IMR-90 (cell line): Measurements from ENCODE around the gene EYS. TPM values are rescaled to one million over a fixed set of nuclear protein-coding genes. Genes with fewer than 3 reads are reported as not detected.

Experiments
- ATAC-seq: fragments of 200-7000 bp; cut with Tn5 transposase; 2 replicates; pipeline ENCODE4 v1.9.1; 2020; ENCODE audit warnings: low read depth, mild to moderate bottlenecking, moderate library complexity
- BruUV-seq: library from RNA; stranded (reverse); fragments of 400-500 nt; replicated peaks from 2 replicates; lab custom pipeline; 2021; lab: Mats Ljungman, UMichigan
- CTCF ChIA-PET: fragments of 300-600 bp; formaldehyde crosslinking; extraction: SDS; loops from one replicate; lab custom pipeline; 2021; ENCODE audit warnings: antibody characterized with exemption; lab: Yijun Ruan, JAX
- POLR2A ChIA-PET: fragments of 300-600 bp; sonication (Branson Sonifier 250); formaldehyde crosslinking; loops from one replicate; lab custom pipeline; 2022; ENCODE audit warnings: antibody characterized with exemption; ENCODE audit not compliant: unreplicated experiment; lab: Charles Lee
- DNase-seq: peaks from one replicate; pipeline ENCODE4 v3.0.0; 2013
- H2AFZ ChIP-seq: replicated peaks from 2 replicates; pipeline ENCODE3; 2013; ENCODE audit warnings: low read length, mild to moderate bottlenecking; ENCODE audit not compliant: poor library complexity
- H2AK5ac ChIP-seq: 2 replicates; pipeline ENCODE4 v1.6.1; 2013; ENCODE audit warnings: low read depth, low read length, inconsistent platforms
- H2AK9ac ChIP-seq: replicated peaks from 2 replicates; pipeline ENCODE3; 2013; ENCODE audit warnings: mild to moderate bottlenecking, low read depth, low read length, moderate library complexity; ENCODE audit not compliant: poor library complexity
- H2BK120ac ChIP-seq: 2 replicates; pipeline ENCODE4 v1.6.1; 2013; ENCODE audit warnings: low read depth, low read length, inconsistent platforms
- H2BK15ac ChIP-seq: 3 replicates; pipeline ENCODE4 v1.6.1; 2013; ENCODE audit warnings: low read depth, low read length, inconsistent platforms
- H2BK20ac ChIP-seq: 2 replicates; pipeline ENCODE4 v1.6.1; 2013; ENCODE audit warnings: low read depth, mild to moderate bottlenecking, inconsistent platforms, low read length, moderate library complexity
- H2BK5ac ChIP-seq: 2 replicates; pipeline ENCODE4 v1.6.1; 2013; ENCODE audit warnings: mild to moderate bottlenecking, low read depth, low read length, inconsistent platforms; ENCODE audit not compliant: poor library complexity, severe bottlenecking
- H3K14ac ChIP-seq: replicated peaks from 2 replicates; pipeline ENCODE4 v1.6.1; 2013; ENCODE audit warnings: low read depth, low read length, inconsistent platforms
- H3K18ac ChIP-seq: 2 replicates; pipeline ENCODE4 v1.6.1; 2013; ENCODE audit warnings: low read depth, low read length, control low read depth
- H3K23ac ChIP-seq: 2 replicates; pipeline ENCODE4 v1.6.1; 2013; ENCODE audit warnings: low read depth, low read length, inconsistent platforms
- H3K27ac ChIP-seq: 2 replicates; pipeline ENCODE4 v1.5.1; 2013; ENCODE audit warnings: mild to moderate bottlenecking, control low read depth, low read length; ENCODE audit not compliant: insufficient read depth
- H3K27me3 ChIP-seq: 2 replicates; pipeline ENCODE4 v1.6.1; 2013; ENCODE audit warnings: low read length; ENCODE audit not compliant: control insufficient read depth, insufficient read depth
- H3K36me3 ChIP-seq: 2 replicates; pipeline ENCODE4 v1.6.1; 2013; ENCODE audit warnings: low read length, mixed read lengths; ENCODE audit not compliant: control insufficient read depth, insufficient read depth
- H3K4ac ChIP-seq: 2 replicates; pipeline ENCODE4 v1.6.1; 2013; ENCODE audit warnings: low read depth, low read length, inconsistent platforms
- H3K4me1 ChIP-seq: 2 replicates; pipeline ENCODE4 v1.6.1; 2013; ENCODE audit warnings: low read length, mixed read lengths; ENCODE audit not compliant: control insufficient read depth, insufficient read depth
- H3K4me2 ChIP-seq: 2 replicates; pipeline ENCODE4 v1.6.1; 2013; ENCODE audit warnings: low read depth, mild to moderate bottlenecking, control low read depth, low read length, moderate library complexity
- H3K4me3 ChIP-seq: 2 replicates; pipeline ENCODE4 v1.5.1; 2013; ENCODE audit warnings: low read depth, mild to moderate bottlenecking, control low read depth, low read length, moderate library complexity; ENCODE audit not compliant: insufficient read depth
- H3K56ac ChIP-seq: 2 replicates; pipeline ENCODE4 v1.6.1; 2013; ENCODE audit warnings: low read length, inconsistent platforms; ENCODE audit not compliant: insufficient read depth; ENCODE audit errors: extremely low read depth
- H3K79me1 ChIP-seq, 2 experiments: 2 replicates each; pipeline ENCODE4 v1.6.1; 2013; ENCODE audit warnings: low read length in 2 of 2, inconsistent platforms in 1 of 2, low read depth in 1 of 2
- H3K9ac ChIP-seq: 2 replicates; pipeline ENCODE4 v1.6.1; 2013; ENCODE audit warnings: low read depth, low read length, control low read depth
- H3K9me1 ChIP-seq: 2 replicates; pipeline ENCODE4 v1.6.1; 2013; ENCODE audit warnings: low read length, inconsistent platforms; ENCODE audit not compliant: insufficient read depth
- H3K9me3 ChIP-seq: 2 replicates; pipeline ENCODE4 v1.6.1; 2013; ENCODE audit warnings: low read length; ENCODE audit not compliant: control insufficient read depth, insufficient read depth
- H4K20me1 ChIP-seq: 2 replicates; pipeline ENCODE4 v1.6.1; 2013; ENCODE audit warnings: low read length, inconsistent platforms; ENCODE audit not compliant: insufficient read depth
- H4K5ac ChIP-seq: 2 replicates; pipeline ENCODE4 v1.6.1; 2013; ENCODE audit warnings: mild to moderate bottlenecking, low read depth, low read length, control low read depth
- H4K8ac ChIP-seq, 2 experiments: 2 replicates each; pipeline ENCODE4 v1.6.1; 2013; ENCODE audit warnings: low read depth in 2 of 2, low read length in 2 of 2, control low read depth in 1 of 2, inconsistent platforms in 1 of 2
- H4K91ac ChIP-seq: 2 replicates; pipeline ENCODE4 v1.6.1; 2013; ENCODE audit warnings: low read depth, low read length, inconsistent platforms; ENCODE audit not compliant: insufficient read depth
- CHD1 ChIP-seq: IDR thresholded peaks from 2 replicates; pipeline ENCODE4 v1.6.1; 2012; ENCODE audit warnings: low read depth, low read length, improper control_type of control experiment
- FOS ChIP-seq: fragments of 150-350 bp; IDR thresholded peaks from 2 replicates; pipeline ENCODE4 v1.6.1; 2016; ENCODE audit warnings: low read depth, low read length
- MXI1 ChIP-seq: IDR thresholded peaks from 2 replicates; pipeline ENCODE4 v1.6.1; 2012; ENCODE audit warnings: low read depth, mild to moderate bottlenecking, low read length, moderate library complexity, borderline replicate concordance
- NFE2L2 ChIP-seq: fragments of 150-350 bp; IDR thresholded peaks from 2 replicates; pipeline ENCODE4 v1.6.1; 2016; ENCODE audit warnings: low read depth, mild to moderate bottlenecking, low read length
- POLR2A ChIP-seq: IDR thresholded peaks from 2 replicates; pipeline ENCODE4 v1.6.1; 2012; ENCODE audit warnings: mild to moderate bottlenecking, low read depth, low read length
- RCOR1 ChIP-seq: IDR thresholded peaks from 2 replicates; pipeline ENCODE4 v1.6.1; 2012; ENCODE audit warnings: mild to moderate bottlenecking, low read length, improper control_type of control experiment; ENCODE audit not compliant: insufficient replicate concordance
- RFX5 ChIP-seq: IDR thresholded peaks from 2 replicates; pipeline ENCODE4 v1.8.0; 2012; ENCODE audit warnings: low read depth, mild to moderate bottlenecking, low read length, moderate library complexity
- SMC3 ChIP-seq: fragments of 150-350 bp; IDR thresholded peaks from 2 replicates; pipeline ENCODE4 v1.6.1; 2016; ENCODE audit warnings: low read depth, mild to moderate bottlenecking, antibody characterized with exemption, low read length, moderate library complexity
- USF2 ChIP-seq: fragments of 150-350 bp; IDR thresholded peaks from 2 replicates; pipeline ENCODE4 v1.6.1; 2017; ENCODE audit warnings: mild to moderate bottlenecking, antibody characterized with exemption, low read length, low read depth
- WGBS, 2 experiments: methylation state at CpG; one replicate each; pipeline versions ENCODE4 v1.1.5 to v1.1.7; 2013; ENCODE audit warnings: missing lambda C conversion rate in 2 of 2; ENCODE audit not compliant: insufficient read length in 1 of 2; ENCODE audit errors: extremely low coverage in 2 of 2; 5-methylcytosine and 5-hydroxymethylcytosine counted together
- dilution Hi-C: fragments of 300-500 bp; cut with HindIII; formaldehyde crosslinking; loops from one replicate; pipeline ENCODE4 v1.14.3; 2018; ENCODE audit warnings: low sequenced_read_pairs; ENCODE audit not compliant: unreplicated experiment
- in situ Hi-C: fragments of 300-500 bp; cut with MboI; formaldehyde crosslinking; loops from 3 replicates; pipeline ENCODE4 v1.14.3; 2019; ENCODE audit warnings: low sequenced_read_pairs, inconsistent platforms, mixed read lengths
- intact Hi-C: fragments of 100-400 bp; cut with micrococcal nuclease; formaldehyde crosslinking; loops from 2 replicates; pipeline ENCODE4 v1.10.0; 2022
- polyA plus RNA-seq, 3 experiments: library from polyadenylated mRNA; depleted of rRNA; stranded (reverse); fragments of >200 nt; gene quantifications; 2 replicates each; pipeline ENCODE4 v1.2.3, GENCODE V29; 2012; ENCODE audit warnings: low replicate concordance in 1 of 3
- total RNA-seq: library from RNA; depleted of rRNA; stranded (reverse); fragments of >200 nt; gene quantifications from 2 replicates; pipeline ENCODE4 v1.2.3, GENCODE V29; 2012
- TF ChIP-seq, protein P1 (sequence below): conservative IDR thresholded peaks from 2 replicates; pipeline ENCODE4 v1.5.1; 2012; ENCODE audit warnings: mild to moderate bottlenecking, low read depth, low read length, improper control_type of control experiment

EYS gene
- total and polyA plus RNA-seq, 2 of the 4 experiments (the other 2 are of a cell fraction), result under 0.01 TPM; not detected in 1

- Histone ChIP-seq H4K5ac (no peak overlapping the region), H4K91ac (no peak overlapping the region), H2AK9ac (no peak overlapping the region), H2BK120ac (no peak overlapping the region), H2BK5ac (no peak overlapping the region), H3K9ac (no peak overlapping the region), H4K8ac (no peak overlapping the region), H2BK20ac (no peak overlapping the region), H4K20me1 (no peaks in the 10 kb centered on the region), H3K23ac (no peak overlapping the region), H3K56ac (no peak overlapping the region), H3K27me3 (no peaks in the 10 kb centered on the region), H3K4me1 (peaks cover 4% of the 10 kb centered on the region), H3K4ac (no peak overlapping the region), H3K79me1 (no peaks in the 10 kb centered on the region), H3K4me3 (no peak overlapping the region), H2AK5ac (no peak overlapping the region), H2AFZ (no peak overlapping the region), H3K14ac (no peak overlapping the region), H3K27ac (no peak overlapping the region), H3K9me3 (no peaks in the 10 kb centered on the region), H2BK15ac (no peak overlapping the region), H3K18ac (no peak overlapping the region), H3K36me3 (no peaks in the 10 kb centered on the region), H3K4me2 (no peak overlapping the region), H3K9me1 (no peaks in the 10 kb centered on the region)
- dilution Hi-C loops (no loop called here), in situ Hi-C loops (no loop called here), intact Hi-C loops (no loop called here)
- ChIA-PET CTCF (no interaction called here), POLR2A (no interaction called here)
- DNase-seq (no peak), ATAC-seq (no peak)
- no CpG with 5 or more reads among the region's 1 CpG for WGBS, 2 experiments
- no peak for TF ChIP-seq RCOR1
- no peak for TF ChIP-seq NFE2L2
- no peak for TF ChIP-seq MXI1
- TF ChIP-seq POLR2A, result no peak
- no peak for TF ChIP-seq RFX5
- no peak for TF ChIP-seq FOS
- no peak for TF ChIP-seq SMC3
- TF ChIP-seq, protein P1, sequence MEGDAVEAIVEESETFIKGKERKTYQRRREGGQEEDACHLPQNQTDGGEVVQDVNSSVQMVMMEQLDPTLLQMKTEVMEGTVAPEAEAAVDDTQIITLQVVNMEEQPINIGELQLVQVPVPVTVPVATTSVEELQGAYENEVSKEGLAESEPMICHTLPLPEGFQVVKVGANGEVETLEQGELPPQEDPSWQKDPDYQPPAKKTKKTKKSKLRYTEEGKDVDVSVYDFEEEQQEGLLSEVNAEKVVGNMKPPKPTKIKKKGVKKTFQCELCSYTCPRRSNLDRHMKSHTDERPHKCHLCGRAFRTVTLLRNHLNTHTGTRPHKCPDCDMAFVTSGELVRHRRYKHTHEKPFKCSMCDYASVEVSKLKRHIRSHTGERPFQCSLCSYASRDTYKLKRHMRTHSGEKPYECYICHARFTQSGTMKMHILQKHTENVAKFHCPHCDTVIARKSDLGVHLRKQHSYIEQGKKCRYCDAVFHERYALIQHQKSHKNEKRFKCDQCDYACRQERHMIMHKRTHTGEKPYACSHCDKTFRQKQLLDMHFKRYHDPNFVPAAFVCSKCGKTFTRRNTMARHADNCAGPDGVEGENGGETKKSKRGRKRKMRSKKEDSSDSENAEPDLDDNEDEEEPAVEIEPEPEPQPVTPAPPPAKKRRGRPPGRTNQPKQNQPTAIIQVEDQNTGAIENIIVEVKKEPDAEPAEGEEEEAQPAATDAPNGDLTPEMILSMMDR, result no peak
- no peak for TF ChIP-seq USF2
- no peak for TF ChIP-seq CHD1
- BruUV-seq, result no TSS peak
Measured at GRCh38 chr6:63864061-63864460, 1843.0 kb downstream of the EYS start.
